HuH-7.5 (cell line): ENCODE results near the gene FCGR1A.
"Not testable (repeated sequence)": the region's sequence is repeated elsewhere in the genome, so short reads cannot be mapped to it uniquely, and the experiment has no call there.

Experiments used
- DNase-seq: peaks from one replicate; pipeline ENCODE4 v3.0.0; 2011; ENCODE audit warnings: low spot score

FCGR1A gene

GRCh38 chr1:149777084-149777483 is 5.4 kb upstream of the FCGR1A start:
- not testable (repeated sequence) for DNase-seq

- DNase-seq: not testable (repeated sequence)
Observed at GRCh38 chr1:149778313-149778712, 4.2 kb upstream of the FCGR1A start.

- DNase-seq: not testable (repeated sequence)
Observed at GRCh38 chr1:149781413-149781984, 995 bp upstream of the FCGR1A start.

GRCh38 chr1:149783289-149783688 is 795 bp downstream of the FCGR1A start:
- not testable (repeated sequence) for DNase-seq

- DNase-seq: not testable (repeated sequence)
Observed at GRCh38 chr1:149783868-149784267, 1.4 kb downstream of the FCGR1A start.

- DNase-seq: not testable (repeated sequence)
Observed at GRCh38 chr1:149787688-149788451, 5.4 kb downstream of the FCGR1A start.

GRCh38 chr1:149792502-149792901 is 10.0 kb downstream of the FCGR1A start:
- peak; percentile 11 for DNase-seq

GRCh38 chr1:149792912-149793515 is 10.5 kb downstream of the FCGR1A start:
- peak; percentile 39 for DNase-seq

GRCh38 chr1:149793885-149794284 is 11.4 kb downstream of the FCGR1A start:
- not testable (repeated sequence) for DNase-seq

- DNase-seq: not testable (repeated sequence)
Observed at GRCh38 chr1:149801628-149802027, 19.1 kb downstream of the FCGR1A start.

GRCh38 chr1:149804417-149805080 is 22.1 kb downstream of the FCGR1A start:
- DNase-seq: not testable (repeated sequence)

- DNase-seq: not testable (repeated sequence)
Observed at GRCh38 chr1:149810697-149811405, 28.4 kb downstream of the FCGR1A start.

GRCh38 chr1:149811514-149811889 is 29.0 kb downstream of the FCGR1A start:
- DNase-seq: not testable (repeated sequence)

GRCh38 chr1:149811890-149812829 is 29.7 kb downstream of the FCGR1A start:
- DNase-seq: peak; percentile 15

GRCh38 chr1:149812893-149813801 is 30.7 kb downstream of the FCGR1A start:
- DNase-seq: not testable (repeated sequence)

- not testable (repeated sequence) for DNase-seq
Observed at GRCh38 chr1:149820387-149820786, 37.9 kb downstream of the FCGR1A start.

GRCh38 chr1:149826555-149826954 is 44.1 kb downstream of the FCGR1A start:
- not testable (repeated sequence) for DNase-seq

- not testable (repeated sequence) for DNase-seq
Observed at GRCh38 chr1:149831764-149832315, 49.3 kb downstream of the FCGR1A start.
